SH-SY5Y (cell line): ENCODE data around the gene ANGPTL1.

ENCODE experiments used
- GATA2 ChIP-seq: IDR thresholded peaks from 2 replicates; pipeline ENCODE4 v1.6.1; 2011; ENCODE audit warnings: mild to moderate bottlenecking, low read depth, low read length
- GATA3 ChIP-seq: IDR thresholded peaks from 2 replicates; pipeline ENCODE4 v1.6.1; 2011; ENCODE audit warnings: low read depth, mild to moderate bottlenecking, low read length, moderate library complexity

GRCh38 chr1:178862416-178862815, 8.5 kb downstream of the ANGPTL1 start:
- TF ChIP-seq GATA2, result no peak
- TF ChIP-seq GATA3, result no peak
